ENCODE measurements around the gene FAM120A.

DNA sequence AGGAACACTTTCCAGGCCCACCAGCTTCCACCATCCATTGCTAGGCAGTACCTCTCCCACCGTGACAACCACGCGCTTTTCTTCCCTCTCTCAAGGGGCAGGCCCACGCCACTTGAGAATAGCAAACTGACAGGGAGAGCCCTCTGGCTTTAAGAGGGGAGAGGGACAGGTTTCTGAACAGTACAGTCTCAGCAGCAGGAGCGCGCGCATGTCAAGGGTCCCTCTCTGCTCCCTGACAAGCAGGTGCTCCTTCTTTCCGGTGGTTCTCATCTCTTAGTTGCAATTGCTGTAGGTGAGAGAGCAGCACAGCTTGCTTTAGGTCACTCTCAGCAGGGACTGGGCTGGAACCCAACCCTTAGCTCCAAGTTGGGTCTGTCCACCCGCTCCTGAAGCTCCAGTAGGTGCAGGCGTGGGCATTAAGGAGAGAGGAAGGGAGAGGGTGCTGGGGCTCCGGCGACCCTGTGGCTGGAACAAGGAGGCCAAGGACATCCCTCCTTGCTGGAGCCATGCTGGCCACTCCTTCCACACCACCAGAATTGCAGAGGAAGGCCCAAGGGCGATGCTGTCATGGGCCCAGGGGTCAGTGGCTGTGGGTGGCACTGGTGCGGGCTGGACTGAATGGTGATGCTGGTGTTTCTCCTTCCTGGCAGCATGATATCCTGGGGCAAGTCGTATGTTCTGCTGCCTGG lies 115.9 kb downstream of the FAM120A start:
- TF ChIP-seq CTCF (IDR thresholded peaks at IDR 0.05; ENCODE audit: poor library complexity, severe bottlenecking) (no peak), EP300 (conservative IDR thresholded peaks at IDR 0.05; ENCODE audit: poor library complexity, severe bottlenecking) (no peak), RAD21 (conservative IDR thresholded peaks at IDR 0.05) (no peak), MXI1 (conservative IDR thresholded peaks at IDR 0.05; ENCODE audit: poor library complexity, severe bottlenecking) (no peak), EZH2 (IDR thresholded peaks at IDR 0.05; ENCODE audit: borderline replicate concordance, insufficient read depth, low read length, poor library complexity, severe bottlenecking) (no peak), POLR2AphosphoS5 (IDR thresholded peaks at IDR 0.05) (no peak)

All from neural cell (in vitro differentiated cells).